Hematopoietic multipotent progenitor cell treated with erythropoietin and hydrocortisone succinate and interleukin-3 and kit ligand, for 8 days (in vitro differentiated cells): ENCODE results near the gene RND1.
"Not testable (repeated sequence)": the region's sequence is repeated elsewhere in the genome, so short reads cannot be mapped to it uniquely, and the experiment has no call there.

Source experiments
- DNase-seq: peaks from one replicate; pipeline ENCODE4 v3.0.0-alpha.2; 2015

RND1 gene

DNA sequence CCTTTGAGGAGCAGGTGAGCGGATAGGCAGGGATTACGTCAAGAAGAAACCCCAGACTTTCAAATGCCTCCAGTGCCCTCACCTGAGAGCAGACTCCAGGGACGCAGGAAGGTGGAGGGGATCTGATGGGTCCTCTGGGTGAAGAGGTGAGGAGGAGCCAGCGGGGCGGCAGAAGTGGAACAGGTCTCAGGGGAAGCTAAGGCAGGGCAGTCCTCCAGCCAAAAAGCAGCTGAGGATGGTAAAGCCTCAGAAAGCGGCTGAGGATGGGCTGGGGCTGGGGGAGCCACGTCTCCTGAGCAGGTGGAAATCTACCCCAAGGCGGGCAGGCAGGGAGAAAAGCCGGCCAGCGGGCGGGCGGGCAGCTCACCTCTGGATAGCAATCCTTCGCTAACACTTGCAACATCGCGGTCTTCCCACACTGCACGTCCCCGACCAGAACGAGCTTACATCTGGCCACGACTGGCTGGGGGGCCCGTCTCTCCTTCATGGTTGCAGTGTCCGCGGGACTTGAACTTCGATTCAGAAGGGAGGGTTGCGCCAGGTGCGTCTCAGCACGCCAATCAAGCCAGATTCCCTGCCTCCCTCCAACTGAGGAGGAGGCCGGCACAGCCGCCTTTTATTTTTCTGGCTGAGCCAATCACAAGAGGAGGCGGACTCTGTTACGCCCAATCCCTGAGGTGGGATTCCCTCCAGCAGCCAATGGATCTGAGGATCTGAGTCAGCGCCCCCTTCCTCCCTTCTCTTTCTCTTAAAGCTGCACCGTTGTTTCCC, at the start of gene RND1:
Gene RND1, minus strand, starts transcription at position 590 of the 771 bp plus-strand sequence. Its CDS starts 103 bp downstream, at position 487.
- peak; percentile 93 for DNase-seq

DNA sequence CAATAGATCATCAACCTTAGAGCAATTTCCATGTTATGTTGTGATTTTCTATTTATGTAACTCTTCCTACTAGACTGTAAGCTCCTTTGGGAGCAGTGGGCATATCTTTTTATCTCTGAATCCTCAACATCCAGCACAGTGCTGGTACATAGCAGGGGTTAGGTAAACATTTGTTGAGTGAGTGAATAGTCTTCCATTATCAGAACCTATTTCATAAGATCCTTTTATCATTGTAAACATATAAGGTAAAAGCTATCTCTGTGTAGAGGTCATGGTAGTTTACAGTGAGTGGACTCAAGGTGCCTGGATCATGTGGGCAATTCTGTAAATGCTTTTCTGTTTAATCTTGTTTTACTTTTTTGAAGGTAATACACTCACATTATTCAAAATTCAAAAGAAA, 44.5 kb upstream of the RND1 start:
- DNase-seq: no peak

DNA sequence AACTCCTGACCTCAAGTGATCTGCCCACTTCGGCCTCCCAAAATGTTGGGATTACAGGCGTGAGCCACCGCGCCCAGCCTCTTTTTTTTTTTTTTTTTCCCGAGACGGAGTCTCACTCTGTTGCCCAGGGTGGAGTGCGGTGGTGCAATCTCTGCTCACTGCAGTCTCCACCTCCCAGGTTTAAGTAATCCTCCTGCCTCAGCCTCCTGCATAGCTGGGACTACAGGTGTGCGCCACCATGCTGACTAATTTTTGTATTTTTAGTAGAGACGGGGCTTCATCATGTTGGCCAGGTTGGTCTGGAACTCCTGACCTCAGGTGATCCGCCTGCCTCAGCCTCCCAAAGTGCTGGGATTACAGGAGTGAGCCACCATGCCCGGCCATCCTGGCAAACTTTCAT, 44.0 kb upstream of the RND1 start:
- not testable (repeated sequence) for DNase-seq

DNA sequence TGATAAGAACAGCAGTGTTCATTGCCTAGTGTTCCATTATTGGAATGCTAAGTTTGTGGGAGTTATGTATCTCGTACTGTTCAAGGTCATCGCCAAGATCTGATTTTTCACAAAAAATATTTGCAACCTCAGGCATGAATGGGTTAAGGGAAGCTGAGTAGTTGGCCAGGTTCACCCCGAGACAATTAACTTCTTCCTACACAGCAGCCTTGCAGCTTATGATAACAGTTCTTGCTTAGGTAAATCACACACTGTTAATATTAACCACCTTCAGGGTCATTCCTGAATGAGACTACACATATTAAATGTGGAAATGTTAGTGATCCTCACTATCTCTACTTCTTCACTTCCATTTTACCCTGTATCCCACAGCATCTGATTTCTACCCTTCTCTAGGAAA, 41.6 kb upstream of the RND1 start:
- no peak for DNase-seq

DNA sequence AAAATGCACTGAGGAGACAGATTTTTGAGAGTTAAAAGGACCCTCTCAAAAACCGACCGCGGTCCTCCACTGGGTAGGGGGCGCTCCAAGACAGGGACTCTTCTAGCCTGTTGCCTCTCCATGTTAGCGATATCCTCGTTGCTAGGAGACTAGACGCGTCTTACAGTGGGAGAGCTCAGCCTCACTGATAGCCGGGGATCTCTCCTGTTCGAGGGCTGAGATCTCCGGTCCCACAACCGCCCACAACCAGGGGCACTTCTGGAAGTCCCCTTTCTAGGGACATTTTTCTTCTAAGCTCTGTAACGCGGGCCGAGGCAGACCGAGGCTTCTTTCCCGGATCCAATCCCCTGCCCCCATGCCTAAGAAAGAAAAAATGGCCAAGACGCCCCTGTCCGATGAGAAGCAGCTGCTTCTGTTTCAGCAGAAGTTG, 38.3 kb upstream of the RND1 start:
- peak; percentile 93 for DNase-seq

DNA sequence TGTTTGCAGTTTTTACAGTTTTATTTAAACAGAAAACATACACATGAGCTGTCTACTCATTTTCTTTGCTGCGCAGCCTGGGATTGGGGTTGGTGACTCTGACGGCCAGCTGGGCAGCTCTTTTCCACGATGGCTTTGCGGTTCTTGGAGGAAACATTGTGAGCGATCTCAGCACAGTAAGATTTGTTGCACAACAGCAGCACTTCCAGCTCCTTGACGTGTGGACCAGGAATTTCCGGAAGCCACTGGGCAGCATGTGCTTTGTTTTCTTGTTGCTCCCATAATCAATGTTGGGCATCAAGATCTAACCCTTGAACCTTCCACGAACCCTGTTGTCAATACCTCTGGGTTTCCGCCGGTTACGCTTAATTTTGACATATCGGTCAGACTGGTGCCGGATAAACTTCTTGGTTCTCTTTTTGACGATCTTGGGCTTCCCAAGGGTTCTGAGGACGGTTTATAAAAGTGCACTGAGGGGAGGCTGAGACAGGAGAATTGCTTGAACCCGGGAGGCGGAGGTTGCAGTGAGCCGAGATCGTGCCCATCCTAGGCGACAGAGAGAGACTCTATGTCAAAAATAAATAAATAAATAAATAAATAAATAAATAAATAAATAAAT, 37.8 kb upstream of the RND1 start:
- DNase-seq: no peak

DNA sequence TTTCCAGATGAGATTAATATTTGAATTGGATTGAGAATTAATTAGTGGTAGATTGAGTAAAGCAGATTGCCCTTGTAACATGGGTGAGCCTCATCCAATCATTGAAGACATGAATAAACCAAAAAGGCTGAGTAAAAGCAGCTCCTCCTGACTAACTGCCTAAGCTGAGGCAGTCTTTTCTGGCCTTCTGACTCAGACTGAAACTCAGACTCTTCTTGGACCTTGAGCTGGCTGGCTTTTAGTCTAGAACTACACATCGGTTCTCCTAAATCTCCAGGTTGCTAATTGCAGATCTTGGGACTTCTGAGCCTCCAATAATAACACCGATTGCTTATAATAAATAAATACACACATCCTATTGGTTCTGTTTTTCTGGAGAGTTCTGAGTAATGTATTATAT, 35.6 kb upstream of the RND1 start:
- no peak for DNase-seq

DNA sequence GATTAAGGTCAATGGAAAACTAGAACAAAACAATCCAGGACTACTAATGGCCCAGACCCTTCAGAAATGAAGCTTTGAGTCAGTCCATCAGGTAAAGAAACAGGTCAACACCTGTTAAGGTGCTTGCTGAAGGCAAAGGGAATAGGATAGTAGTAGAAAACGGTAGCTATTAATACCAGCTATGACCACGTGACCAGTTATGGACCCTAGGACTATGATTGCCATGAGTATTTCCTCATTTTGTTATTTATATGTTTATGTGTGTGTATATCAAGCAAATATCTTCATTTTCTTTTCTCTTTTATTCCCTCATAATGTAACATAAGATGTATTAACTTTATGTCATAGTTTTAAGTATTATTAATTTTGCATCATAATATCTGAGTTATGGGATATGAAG, 34.0 kb upstream of the RND1 start:
- no peak for DNase-seq

DNA sequence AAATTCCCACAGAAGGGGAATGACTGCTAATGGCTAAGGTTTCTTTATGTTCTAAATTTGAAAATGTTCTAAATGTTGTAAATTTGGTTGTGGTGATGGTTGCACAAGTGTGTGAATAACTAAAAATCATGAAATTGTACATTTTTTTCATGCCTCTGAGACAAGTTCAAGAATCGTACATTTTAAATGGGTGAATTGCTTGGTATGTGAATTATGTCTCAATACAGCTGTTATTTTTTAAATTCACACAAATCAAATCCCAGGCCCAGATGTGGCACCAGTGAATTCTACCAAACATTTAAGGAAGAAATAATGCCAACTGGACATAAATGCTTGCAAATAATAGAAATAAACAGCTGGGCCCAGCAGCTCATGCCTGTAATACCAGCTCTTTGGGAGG, 28.6 kb upstream of the RND1 start:
- no peak for DNase-seq

DNA sequence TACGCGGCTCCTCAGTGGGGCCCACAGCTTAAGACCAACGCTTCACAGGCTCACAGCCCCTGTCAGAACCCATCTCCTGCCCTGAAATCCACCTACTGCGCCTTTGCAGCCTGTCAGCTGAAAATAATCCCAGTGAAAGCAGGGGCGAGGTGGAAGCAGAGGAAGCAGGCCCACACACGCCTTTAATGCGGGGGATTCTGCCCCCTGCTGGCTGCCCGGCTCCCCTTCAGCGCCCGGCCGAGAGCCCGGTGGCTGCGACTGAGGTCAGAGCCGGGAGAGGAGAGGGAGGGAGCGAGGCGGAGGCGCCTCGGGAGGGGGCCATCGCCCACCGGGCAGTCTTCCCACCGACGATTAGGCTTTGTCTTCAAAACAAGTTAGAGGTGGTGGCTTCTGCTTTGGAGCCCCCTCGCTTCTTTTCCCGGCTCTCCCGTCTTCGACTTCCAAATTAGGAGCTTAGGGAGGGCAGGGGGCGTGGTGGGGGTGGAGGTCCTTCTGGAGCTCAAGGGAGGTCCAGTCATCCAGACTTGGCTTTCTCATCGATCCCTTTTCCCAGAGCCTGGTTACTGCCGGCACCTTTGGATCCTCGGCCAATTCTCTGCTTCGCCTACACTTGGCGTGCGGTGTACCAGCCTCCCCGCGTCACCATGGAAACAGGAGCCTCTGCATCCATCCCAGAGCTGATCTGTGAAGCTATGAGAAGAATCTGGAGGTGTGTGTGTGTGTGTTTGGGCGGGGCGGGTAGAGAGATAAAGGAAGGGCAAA, 25.2 kb upstream of the RND1 start:
- peak; percentile 68 for DNase-seq

DNA sequence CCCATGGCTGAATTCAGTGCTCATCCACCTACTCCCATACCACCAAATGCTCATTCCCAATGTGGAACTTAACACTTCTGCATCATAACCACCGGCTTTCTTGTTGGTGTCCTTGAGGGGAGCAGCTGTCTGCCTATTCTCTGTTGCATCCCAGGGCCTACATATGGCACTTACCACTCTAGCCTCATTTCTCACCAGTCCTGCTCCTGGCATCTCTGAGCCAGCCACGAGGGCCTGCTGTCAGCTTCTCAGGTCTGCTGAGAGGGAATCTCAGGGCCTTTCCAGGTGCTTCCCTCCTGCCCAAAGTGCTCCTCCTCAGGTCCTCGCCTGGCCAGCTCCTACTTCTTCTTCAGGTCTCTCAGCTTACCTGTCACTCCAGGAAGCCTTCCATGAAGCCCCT, 24.0 kb upstream of the RND1 start:
- no peak for DNase-seq

DNA sequence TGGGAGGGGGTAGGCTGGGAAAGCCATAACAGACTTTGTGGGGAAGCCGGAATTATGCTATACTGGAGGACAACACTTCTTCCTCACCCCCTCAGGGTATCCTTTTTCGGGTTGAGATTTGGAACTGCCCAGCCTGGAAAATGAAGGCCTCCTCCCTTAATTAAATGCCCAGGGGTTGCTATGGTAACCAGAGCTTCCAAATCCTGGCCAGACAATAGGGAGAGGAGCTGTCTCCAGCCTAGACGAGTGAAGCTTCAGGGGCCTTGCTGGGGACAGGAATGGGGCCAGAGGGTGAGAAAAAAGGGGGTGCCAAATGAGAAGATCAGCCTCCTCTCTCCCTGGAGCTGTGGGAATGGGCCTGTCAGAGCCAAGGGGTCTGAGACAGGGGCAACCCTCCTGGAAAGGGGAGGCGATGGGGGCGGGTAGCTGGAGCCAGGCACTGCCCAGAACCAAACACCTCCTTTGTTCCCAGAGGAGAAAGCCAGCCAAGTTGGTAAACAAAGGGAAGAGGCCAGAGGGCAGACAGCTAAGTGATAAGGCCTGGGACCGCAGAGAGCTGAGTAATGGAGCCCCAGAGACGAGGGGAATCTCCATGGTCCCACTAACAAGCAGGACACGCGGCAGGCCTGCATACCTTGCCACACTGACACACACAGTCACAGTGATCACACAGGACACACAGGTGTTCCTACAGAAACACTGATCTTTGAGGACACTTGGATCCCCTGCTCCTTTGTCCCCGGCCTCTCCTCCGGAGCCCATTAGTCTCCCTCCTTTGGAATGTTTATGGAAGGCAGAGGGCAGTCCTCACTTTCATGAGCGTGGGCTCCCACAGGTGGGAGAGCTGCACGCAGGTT, 17.9 kb upstream of the RND1 start:
- DNase-seq: no peak

DNA sequence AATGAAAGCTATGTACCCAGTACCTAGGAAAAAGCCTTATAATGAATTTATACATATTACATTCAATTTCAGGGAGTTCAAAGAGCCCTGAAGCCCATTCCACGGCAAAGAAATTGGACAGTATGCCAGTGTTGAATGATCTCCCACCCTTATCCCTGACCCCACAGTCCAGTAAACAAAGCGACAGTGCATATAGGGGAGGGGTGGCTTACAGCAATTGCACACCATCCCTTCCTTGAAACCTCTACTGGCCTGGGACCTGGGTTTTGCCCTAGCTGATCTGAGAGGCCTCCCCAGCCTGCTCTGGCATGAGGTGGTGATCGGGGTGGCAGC, 17.3 kb upstream of the RND1 start:
- no peak for DNase-seq

DNA sequence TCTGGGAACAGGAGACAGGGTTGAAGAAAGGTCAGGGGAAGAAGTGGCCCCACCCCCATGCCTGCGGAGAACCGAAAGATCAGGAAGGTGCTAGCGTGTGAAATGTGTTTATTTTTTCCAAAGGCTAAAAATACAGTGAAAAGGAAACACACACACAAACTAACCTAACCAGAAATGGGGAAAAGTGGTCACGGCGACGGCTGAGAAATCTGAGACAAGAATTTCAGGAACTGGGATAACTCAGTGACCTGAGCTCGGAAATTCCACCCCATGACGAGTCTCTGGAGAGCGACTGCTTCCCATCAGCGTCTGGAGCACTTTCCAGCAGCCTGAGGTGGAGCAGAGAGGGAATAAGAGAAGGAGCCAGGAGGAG, 16.6 kb upstream of the RND1 start:
- no peak for DNase-seq

DNA sequence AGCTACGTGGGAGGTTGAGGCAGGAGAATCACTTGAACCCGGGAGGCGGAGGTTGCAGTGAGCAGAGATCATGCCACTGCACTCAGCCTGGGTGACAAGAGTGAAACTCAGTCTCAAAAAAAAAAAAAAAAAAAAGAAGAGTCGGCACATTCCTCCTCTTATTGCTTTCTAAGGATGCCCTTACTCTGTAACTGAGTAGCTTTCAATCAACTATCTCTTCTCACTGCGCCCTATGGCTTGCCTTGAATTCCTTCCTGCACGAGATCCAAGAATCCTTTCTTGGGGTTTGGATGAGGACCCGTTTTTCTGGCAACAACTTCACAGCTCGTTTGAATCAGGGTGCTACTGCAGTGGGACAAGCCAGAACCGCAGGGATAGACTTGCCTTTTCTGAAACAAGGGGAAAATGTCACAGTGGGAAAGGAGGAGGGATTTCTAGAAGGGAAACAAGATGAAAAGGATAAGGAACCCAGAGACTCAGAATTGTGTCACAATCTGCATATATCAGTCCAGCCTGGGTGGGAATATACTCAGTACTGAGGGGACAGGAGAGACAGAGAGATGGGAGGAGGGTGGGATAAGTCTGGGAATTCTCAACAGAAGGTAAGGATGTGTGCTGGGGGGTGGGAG, 16.1 kb upstream of the RND1 start:
- DNase-seq: no peak

DNA sequence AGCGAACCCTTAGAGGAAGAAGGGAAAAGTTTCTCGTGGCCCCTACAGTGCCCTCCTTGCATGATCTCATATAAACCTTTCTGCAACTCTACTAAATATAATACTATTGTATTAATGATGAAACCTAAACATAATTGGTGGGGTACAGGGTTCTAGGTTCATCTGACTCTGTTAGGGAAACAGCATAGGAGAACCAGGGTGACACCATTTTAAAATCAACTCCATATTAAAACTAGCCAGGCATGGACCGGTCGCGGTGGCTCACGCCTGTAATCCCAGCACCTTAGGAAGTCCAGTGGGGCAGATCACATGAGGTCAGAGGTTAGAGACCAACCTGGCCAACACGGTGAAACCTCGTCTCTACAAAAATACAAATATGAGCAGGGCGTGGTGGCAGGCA, 15.0 kb upstream of the RND1 start:
- no peak for DNase-seq

DNA sequence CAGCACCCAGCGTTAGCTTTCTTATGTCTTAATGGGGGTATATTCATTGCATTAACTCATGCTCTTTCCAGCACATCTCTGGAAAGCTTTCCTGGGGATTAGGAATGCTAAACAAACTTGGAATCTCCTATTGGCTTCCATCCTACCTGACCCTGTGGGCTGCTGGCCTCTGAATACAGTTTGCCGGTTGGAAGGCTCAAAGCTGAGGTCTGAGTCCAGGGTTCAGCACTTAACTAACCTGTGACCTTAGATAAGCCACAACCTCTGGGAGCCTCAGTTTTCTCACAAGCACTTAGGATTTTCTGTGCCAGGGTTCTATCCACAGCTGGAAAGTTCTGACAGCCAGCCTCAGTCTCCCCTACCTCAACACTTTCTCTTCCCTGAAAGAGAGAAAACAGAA, 12.9 kb upstream of the RND1 start:
- no peak for DNase-seq

DNA sequence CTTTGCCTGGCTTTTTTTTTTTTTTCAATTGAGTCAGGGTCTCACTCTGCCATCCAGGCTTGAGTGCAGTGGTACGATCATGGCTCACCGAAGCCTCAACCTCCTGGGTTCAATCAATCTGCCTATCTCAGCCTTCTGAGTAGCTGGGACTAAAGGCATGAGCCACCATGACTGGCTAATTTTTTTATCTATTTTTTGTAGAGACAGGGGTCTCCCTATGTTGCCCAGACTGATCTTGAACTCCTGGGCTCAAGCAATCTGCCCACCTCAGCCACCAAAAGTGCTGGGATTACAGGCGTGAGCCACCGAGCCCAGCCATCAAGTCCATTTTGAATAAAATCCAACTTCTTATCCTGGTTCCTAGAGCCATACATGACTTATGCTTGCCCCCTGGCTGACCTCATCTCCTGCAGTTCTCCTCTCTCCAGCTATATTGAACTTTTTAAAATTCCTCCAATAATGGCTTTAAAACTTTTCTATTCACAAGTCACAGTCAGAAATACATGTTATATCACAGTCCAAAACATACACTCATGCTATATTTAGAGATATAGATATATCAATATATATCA, 10.4 kb upstream of the RND1 start:
- DNase-seq: no peak

DNA sequence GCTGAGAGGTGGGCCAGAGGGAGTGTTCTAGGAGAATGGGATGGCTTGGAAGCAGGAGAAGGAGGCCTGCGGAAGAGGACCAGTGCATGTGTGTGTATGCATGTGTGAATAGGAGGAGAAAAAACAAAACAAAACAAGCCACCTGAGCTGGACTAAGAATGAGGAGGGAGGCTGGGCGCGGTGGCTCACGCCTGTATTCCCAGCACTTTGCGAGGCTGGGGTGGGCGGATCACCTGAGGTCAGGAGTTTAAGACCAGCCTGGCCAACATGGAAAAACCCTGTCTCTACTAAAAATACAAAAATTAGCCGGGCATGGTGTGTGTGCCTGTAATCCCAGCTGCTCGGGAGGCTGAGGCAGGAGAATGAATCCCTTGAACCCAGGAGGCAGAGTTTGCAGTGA, 7.9 kb upstream of the RND1 start:
- DNase-seq: not testable (repeated sequence)

DNA sequence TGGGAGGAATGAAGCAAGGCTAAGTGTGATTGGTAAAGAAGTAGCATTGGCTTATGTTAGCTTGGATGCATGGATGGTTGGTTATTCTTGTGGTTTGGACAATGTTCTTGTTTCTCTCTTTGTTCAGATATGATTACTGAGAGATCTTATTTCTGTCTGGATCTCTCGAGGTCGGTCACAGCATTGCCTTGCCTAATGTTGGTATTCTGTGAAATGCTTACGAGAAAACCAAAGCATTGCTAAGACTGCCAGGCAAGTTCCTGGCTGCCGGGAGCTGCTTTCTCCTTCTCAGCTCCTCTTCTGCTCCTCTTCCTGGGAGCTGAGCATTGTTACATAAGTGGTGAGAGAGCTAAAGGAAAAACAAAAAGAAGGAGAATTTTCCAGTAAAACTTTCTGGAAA, 7.4 kb upstream of the RND1 start:
- DNase-seq: no peak

DNA sequence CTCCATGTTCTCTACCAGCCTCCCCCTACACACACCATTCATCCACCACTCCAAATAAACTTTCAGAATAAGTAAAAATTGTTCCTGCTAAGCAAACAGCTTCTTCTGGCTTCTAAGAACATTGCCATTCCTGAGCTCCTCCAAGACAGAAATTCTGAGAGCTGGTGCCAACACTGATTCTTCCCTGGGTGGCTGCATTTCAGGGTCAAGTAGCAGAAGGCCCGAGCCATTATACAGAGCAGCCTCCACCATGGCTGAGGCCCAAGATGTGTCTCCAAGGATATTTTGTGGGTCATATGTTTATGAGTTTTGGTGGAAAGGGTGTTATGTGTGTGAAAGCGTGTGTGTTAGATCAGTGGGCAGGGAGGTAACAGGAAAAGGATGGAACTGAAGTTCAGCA, 3.5 kb upstream of the RND1 start:
- no peak for DNase-seq

DNA sequence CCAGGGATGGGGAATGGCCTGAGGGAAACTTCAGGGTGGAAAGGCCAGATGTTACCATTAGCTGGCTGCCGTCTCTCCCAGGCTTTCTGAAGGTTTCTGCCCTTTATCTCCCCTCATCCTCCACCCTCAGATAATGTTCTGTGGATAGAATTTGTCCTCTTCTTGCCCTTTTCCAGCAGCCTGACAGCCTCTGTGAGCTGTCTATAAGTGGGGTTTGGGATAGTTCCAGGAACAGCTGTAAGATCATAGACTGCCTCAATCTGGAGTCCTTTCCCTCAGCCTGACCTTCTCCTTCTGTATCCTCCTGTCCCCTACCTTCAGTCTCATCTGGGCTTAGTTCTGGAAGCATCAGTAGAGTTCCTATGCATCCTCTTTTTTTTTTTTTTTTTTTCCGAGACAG, 2.8 kb upstream of the RND1 start:
- no peak for DNase-seq
